Suprapubic skin (tissue), 3 donors: Measurements from ENCODE around the gene RASSF8.

Experiments used
- EP300 ChIP-seq: sonication (generic); formaldehyde crosslinking; IDR thresholded peaks from one replicate; pipeline ENCODE4 v1.6.1; 2017; ENCODE audit warnings: antibody characterized with exemption
- POLR2A ChIP-seq, 2 donors: fragments of 450-650 bp; IDR thresholded peaks; one replicate each; pipeline ENCODE4 v1.6.1; 2017; ENCODE audit warnings: antibody characterized with exemption in 2 of 2, mild to moderate bottlenecking in 2 of 2, moderate library complexity in 2 of 2
- TF ChIP-seq, protein P1 (sequence below), 2 donors: fragments of 200-600 bp in 1 of 2; fragments of 450-650 bp in 1 of 2; sonication (generic) in 1 of 2; IDR thresholded peaks; one replicate each; pipeline ENCODE4 v1.5.1; 2016 to 2019; ENCODE audit warnings: antibody characterized with exemption in 2 of 2, mild to moderate bottlenecking in 1 of 2, moderate library complexity in 1 of 2

GRCh38 chr12:25975179-25975578 is 16.7 kb downstream of the RASSF8 start:
- TF ChIP-seq POLR2A (IDR thresholded peaks at IDR 0.05) = no peak
- TF ChIP-seq, protein P1, sequence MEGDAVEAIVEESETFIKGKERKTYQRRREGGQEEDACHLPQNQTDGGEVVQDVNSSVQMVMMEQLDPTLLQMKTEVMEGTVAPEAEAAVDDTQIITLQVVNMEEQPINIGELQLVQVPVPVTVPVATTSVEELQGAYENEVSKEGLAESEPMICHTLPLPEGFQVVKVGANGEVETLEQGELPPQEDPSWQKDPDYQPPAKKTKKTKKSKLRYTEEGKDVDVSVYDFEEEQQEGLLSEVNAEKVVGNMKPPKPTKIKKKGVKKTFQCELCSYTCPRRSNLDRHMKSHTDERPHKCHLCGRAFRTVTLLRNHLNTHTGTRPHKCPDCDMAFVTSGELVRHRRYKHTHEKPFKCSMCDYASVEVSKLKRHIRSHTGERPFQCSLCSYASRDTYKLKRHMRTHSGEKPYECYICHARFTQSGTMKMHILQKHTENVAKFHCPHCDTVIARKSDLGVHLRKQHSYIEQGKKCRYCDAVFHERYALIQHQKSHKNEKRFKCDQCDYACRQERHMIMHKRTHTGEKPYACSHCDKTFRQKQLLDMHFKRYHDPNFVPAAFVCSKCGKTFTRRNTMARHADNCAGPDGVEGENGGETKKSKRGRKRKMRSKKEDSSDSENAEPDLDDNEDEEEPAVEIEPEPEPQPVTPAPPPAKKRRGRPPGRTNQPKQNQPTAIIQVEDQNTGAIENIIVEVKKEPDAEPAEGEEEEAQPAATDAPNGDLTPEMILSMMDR (IDR thresholded peaks at IDR 0.05) = no peak
- no peak for TF ChIP-seq EP300
